GM12878 (cell line): ENCODE data around the gene NPR2. TPM values are rescaled to one million over a fixed set of nuclear protein-coding genes. Genes with fewer than 3 reads are reported as not detected.

Experiments used
- BHLHE40 ChIP-seq, 2 experiments: fragments of 450-650 bp in 1 of 2; IDR thresholded peaks; 2 replicates each; pipeline ENCODE4 v1.6.1; 2011 to 2017; ENCODE audit warnings: low read depth in 2 of 2, borderline replicate concordance in 1 of 2, improper control_type of control experiment in 1 of 2, low read length in 1 of 2, mild to moderate bottlenecking in 1 of 2
- CBX5 ChIP-seq: sonication (generic); IDR thresholded peaks from 2 replicates; pipeline ENCODE4 v1.6.1; 2016; ENCODE audit warnings: low read depth, moderate library complexity, mild to moderate bottlenecking, inconsistent platforms
- CHD1 ChIP-seq: IDR thresholded peaks from 2 replicates; pipeline ENCODE4 v1.6.1; 2012; ENCODE audit warnings: low read depth, low read length, improper control_type of control experiment
- CHD2 ChIP-seq: IDR thresholded peaks from 2 replicates; pipeline ENCODE4 v1.6.1; 2011; ENCODE audit warnings: low read depth, low read length, improper control_type of control experiment, borderline replicate concordance
- CUX1 ChIP-seq: IDR thresholded peaks from 2 replicates; pipeline ENCODE4 v1.6.1; 2012; ENCODE audit warnings: improper control_type of control experiment, low read depth, low read length; ENCODE audit not compliant: insufficient replicate concordance
- DPF2 ChIP-seq: fragments of 450-650 bp; IDR thresholded peaks from 2 replicates; pipeline ENCODE4 v1.6.1; 2017; ENCODE audit warnings: mild to moderate bottlenecking
- HDGF ChIP-seq: fragments of 450-650 bp; IDR thresholded peaks from 2 replicates; pipeline ENCODE4 v1.6.1; 2016; ENCODE audit warnings: antibody characterized with exemption
- KLF5 ChIP-seq: fragments of 450-650 bp; IDR thresholded peaks from 2 replicates; pipeline ENCODE4 v1.6.1; 2014; ENCODE audit warnings: mild to moderate bottlenecking; ENCODE audit not compliant: partially characterized antibody
- MLLT1 ChIP-seq: fragments of 450-650 bp; IDR thresholded peaks from 2 replicates; pipeline ENCODE4 v1.6.1; 2016; ENCODE audit warnings: mild to moderate bottlenecking
- NR2C2 ChIP-seq: IDR thresholded peaks from 2 replicates; pipeline ENCODE4 v1.6.1; 2011; ENCODE audit warnings: borderline replicate concordance, low read depth; ENCODE audit not compliant: control insufficient read depth, insufficient read length
- PAX8 ChIP-seq: fragments of 450-650 bp; IDR thresholded peaks from 2 replicates; pipeline ENCODE4 v1.6.1; 2017; ENCODE audit warnings: mild to moderate bottlenecking, moderate library complexity
- RCOR1 ChIP-seq: conservative IDR thresholded peaks from 2 replicates; pipeline ENCODE4 v1.6.1; 2012; ENCODE audit warnings: low read depth, low read length, improper control_type of control experiment
- RUNX3 ChIP-seq: IDR thresholded peaks from 2 replicates; pipeline ENCODE4 v1.6.1; 2012; ENCODE audit warnings: low read length, inconsistent platforms
- SREBF2 ChIP-seq: IDR thresholded peaks from 2 replicates; pipeline ENCODE4 v1.6.1; 2012; ENCODE audit warnings: mild to moderate bottlenecking, low read length
- USF1 ChIP-seq: IDR thresholded peaks from 2 replicates; pipeline ENCODE4 v1.6.1; 2011; ENCODE audit warnings: borderline replicate concordance, low read depth, mild to moderate bottlenecking, moderate library complexity, mixed read lengths, low read length; ENCODE audit not compliant: insufficient read depth; ENCODE audit errors: extremely low read length
- YBX1 ChIP-seq: fragments of 450-650 bp; IDR thresholded peaks from 2 replicates; pipeline ENCODE4 v1.6.1; 2016; ENCODE audit warnings: antibody characterized with exemption
- ZSCAN29 ChIP-seq: fragments of 450-650 bp; IDR thresholded peaks from 2 replicates; pipeline ENCODE4 v1.6.1; 2017; ENCODE audit warnings: mild to moderate bottlenecking, moderate library complexity
- polyA plus RNA-seq, 11 experiments: library from polyadenylated mRNA; depleted of rRNA in 4 of 11; unstranded in 6 of 11; stranded (reverse) in 5 of 11; fragments of >200 nt; fragmentation: Nextera tagmentation in 4 of 11; fragmentation: Illumina TruSeq in 1 of 11; extraction: Ambion mirVana in 4 of 11; extraction: Trizol in 1 of 11; gene quantifications; 1 replicate in 1 of 11; 2 replicates in 10 of 11; pipeline versions ENCODE4 v1.2.1 to v1.2.3, GENCODE V29; 2011 to 2016; ENCODE audit warnings: inconsistent platforms in 2 of 11, missing spikeins in 2 of 11, low read depth in 1 of 11
- total RNA-seq, 4 experiments: library from RNA; depleted of rRNA in 3 of 4; stranded (reverse); fragments of >200 nt in 3 of 4; fragmentation: Illumina TruSeq in 1 of 4; extraction: Trizol in 1 of 4; gene quantifications; 2 replicates each; pipeline versions ENCODE4 v1.2.1 to v1.2.3, GENCODE V29; 2013 to 2021
- TF ChIP-seq, protein P1 (sequence below): fragments of 450-650 bp; IDR thresholded peaks from 2 replicates; pipeline ENCODE4 v1.6.1; 2017; ENCODE audit warnings: mild to moderate bottlenecking, moderate library complexity

NPR2 gene
- total and polyA plus RNA-seq, 10 of the 15 experiments (the other 5 are each of a cell fraction or from before 2014, with no cell fraction given): 2.0 to 20.9 (median 6.8) TPM

GRCh38 chr9:35756275-35757225 lies 34.8 kb upstream of the NPR2 start (continued):
- TF ChIP-seq MLLT1 (no peak; the same call in 1 of the 2 replicates), RCOR1 (no peak), RUNX3 (no peak), PAX8 (no peak), KLF5 (no peak), HDGF (peak; percentile 96), YBX1 (no peak), SREBF2 (no peak), CHD1 (no peak), CHD2 (no peak), NR2C2 (no peak), CUX1 (no peak), CBX5 (no peak), USF1 (no peak), DPF2 (no peak), BHLHE40 (IDR thresholded peaks at IDR 0.05; ENCODE audit: borderline replicate concordance in 1 of 2, low read depth in 2 of 2, low read length in 1 of 2) (peak in 1 of 2 experiments; percentile 71; a peak in 2 of 4 replicates), ZSCAN29 (no peak)
- TF ChIP-seq, protein P1, sequence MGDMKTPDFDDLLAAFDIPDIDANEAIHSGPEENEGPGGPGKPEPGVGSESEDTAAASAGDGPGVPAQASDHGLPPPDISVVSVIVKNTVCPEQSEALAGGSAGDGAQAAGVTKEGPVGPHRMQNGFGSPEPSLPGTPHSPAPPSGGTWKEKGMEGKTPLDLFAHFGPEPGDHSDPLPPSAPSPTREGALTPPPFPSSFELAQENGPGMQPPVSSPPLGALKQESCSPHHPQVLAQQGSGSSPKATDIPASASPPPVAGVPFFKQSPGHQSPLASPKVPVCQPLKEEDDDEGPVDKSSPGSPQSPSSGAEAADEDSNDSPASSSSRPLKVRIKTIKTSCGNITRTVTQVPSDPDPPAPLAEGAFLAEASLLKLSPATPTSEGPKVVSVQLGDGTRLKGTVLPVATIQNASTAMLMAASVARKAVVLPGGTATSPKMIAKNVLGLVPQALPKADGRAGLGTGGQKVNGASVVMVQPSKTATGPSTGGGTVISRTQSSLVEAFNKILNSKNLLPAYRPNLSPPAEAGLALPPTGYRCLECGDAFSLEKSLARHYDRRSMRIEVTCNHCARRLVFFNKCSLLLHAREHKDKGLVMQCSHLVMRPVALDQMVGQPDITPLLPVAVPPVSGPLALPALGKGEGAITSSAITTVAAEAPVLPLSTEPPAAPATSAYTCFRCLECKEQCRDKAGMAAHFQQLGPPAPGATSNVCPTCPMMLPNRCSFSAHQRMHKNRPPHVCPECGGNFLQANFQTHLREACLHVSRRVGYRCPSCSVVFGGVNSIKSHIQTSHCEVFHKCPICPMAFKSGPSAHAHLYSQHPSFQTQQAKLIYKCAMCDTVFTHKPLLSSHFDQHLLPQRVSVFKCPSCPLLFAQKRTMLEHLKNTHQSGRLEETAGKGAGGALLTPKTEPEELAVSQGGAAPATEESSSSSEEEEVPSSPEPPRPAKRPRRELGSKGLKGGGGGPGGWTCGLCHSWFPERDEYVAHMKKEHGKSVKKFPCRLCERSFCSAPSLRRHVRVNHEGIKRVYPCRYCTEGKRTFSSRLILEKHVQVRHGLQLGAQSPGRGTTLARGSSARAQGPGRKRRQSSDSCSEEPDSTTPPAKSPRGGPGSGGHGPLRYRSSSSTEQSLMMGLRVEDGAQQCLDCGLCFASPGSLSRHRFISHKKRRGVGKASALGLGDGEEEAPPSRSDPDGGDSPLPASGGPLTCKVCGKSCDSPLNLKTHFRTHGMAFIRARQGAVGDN: peak; percentile 7; the same call in 1 of the 2 replicates
